Endodermal cell (in vitro differentiated cells): ENCODE data around the gene ZNF853. TPM values are rescaled to one million over a fixed set of nuclear protein-coding genes. Genes with fewer than 3 reads are reported as not detected.

ENCODE experiments used
- DNase-seq: peaks from one replicate; pipeline ENCODE4 v3.0.0-alpha.2; 2017
- H3K27ac ChIP-seq: 2 replicates; pipeline ENCODE4 v1.5.1; 2013; ENCODE audit warnings: mild to moderate bottlenecking, low read depth, low read length, moderate library complexity
- H3K27me3 ChIP-seq: 2 replicates; pipeline ENCODE4 v1.6.1; 2013; ENCODE audit warnings: mild to moderate bottlenecking, low read length, moderate library complexity; ENCODE audit not compliant: insufficient read depth, control insufficient read depth, poor library complexity, severe bottlenecking
- H3K36me3 ChIP-seq: 2 replicates; pipeline ENCODE4 v1.7.0; 2013; ENCODE audit warnings: mild to moderate bottlenecking, low read length, moderate library complexity; ENCODE audit not compliant: control insufficient read depth, insufficient read depth
- H3K4me1 ChIP-seq: one replicate; pipeline ENCODE4 v1.7.0; 2013; ENCODE audit warnings: low read length; ENCODE audit not compliant: control insufficient read depth, insufficient read depth
- H3K4me3 ChIP-seq: 2 replicates; pipeline ENCODE4 v1.5.1; 2013; ENCODE audit warnings: mild to moderate bottlenecking, low read length, moderate library complexity
- H3K9ac ChIP-seq: 2 replicates; pipeline ENCODE4 v1.6.1; 2013; ENCODE audit warnings: mild to moderate bottlenecking, low read length, moderate library complexity; ENCODE audit not compliant: poor library complexity, severe bottlenecking; ENCODE audit errors: extremely low read depth
- H3K9me3 ChIP-seq: 2 replicates; pipeline ENCODE4 v1.6.1; 2013; ENCODE audit warnings: mild to moderate bottlenecking, low read length, moderate library complexity; ENCODE audit not compliant: control insufficient read depth
- H3K27ac Mint-ChIP-seq: 2 replicates; pipeline ENCODE4 v1.8.0; 2020; ENCODE audit warnings: mixed read lengths
- H3K27me3 Mint-ChIP-seq: 2 replicates; pipeline ENCODE4 v1.8.0; 2021; ENCODE audit warnings: mild to moderate bottlenecking, mixed read lengths; ENCODE audit not compliant: insufficient read depth
- H3K36me3 Mint-ChIP-seq: 2 replicates; pipeline ENCODE4 v1.8.0; 2020; ENCODE audit warnings: low read depth, mixed read lengths
- H3K4me1 Mint-ChIP-seq: 2 replicates; pipeline ENCODE4 v1.8.0; 2020; ENCODE audit warnings: mixed read lengths
- H3K4me3 Mint-ChIP-seq: 2 replicates; pipeline ENCODE4 v1.8.0; 2020; ENCODE audit warnings: mild to moderate bottlenecking, moderate library complexity, mixed read lengths
- H3K9me3 Mint-ChIP-seq: 2 replicates; pipeline ENCODE4 v1.8.0; 2020; ENCODE audit warnings: mild to moderate bottlenecking, mixed read lengths
- WGBS, 2 experiments: methylation state at CpG; one replicate each; pipeline versions ENCODE4 v1.1.5 to v1.1.7; 2013; ENCODE audit warnings: missing lambda C conversion rate in 2 of 2, mixed read lengths in 1 of 2; ENCODE audit not compliant: insufficient coverage in 1 of 2, insufficient read length in 1 of 2; 5-methylcytosine and 5-hydroxymethylcytosine counted together
- total RNA-seq, 2 donors: library from RNA; stranded (reverse); fragmentation: NEBNext Ultra II Directional in 1 of 2; extraction: Animal tissue kit (Norgen Biotek cat#: 25700) in 1 of 2; gene quantifications; 2 replicates in 1 of 2; 3 replicates in 1 of 2; pipeline ENCODE4 v1.2.1, GENCODE V29; 2021
- TF ChIP-seq, protein P1 (sequence below): fragments of 200-600 bp; sonication (generic); conservative IDR thresholded peaks from 2 replicates; pipeline ENCODE4 v1.5.0; 2021; ENCODE audit warnings: antibody characterized with exemption, mild to moderate bottlenecking

The ZNF853 gene
- total RNA-seq, 2 donors from 2014 or later: 14.2 to 17.2 TPM

DNA sequence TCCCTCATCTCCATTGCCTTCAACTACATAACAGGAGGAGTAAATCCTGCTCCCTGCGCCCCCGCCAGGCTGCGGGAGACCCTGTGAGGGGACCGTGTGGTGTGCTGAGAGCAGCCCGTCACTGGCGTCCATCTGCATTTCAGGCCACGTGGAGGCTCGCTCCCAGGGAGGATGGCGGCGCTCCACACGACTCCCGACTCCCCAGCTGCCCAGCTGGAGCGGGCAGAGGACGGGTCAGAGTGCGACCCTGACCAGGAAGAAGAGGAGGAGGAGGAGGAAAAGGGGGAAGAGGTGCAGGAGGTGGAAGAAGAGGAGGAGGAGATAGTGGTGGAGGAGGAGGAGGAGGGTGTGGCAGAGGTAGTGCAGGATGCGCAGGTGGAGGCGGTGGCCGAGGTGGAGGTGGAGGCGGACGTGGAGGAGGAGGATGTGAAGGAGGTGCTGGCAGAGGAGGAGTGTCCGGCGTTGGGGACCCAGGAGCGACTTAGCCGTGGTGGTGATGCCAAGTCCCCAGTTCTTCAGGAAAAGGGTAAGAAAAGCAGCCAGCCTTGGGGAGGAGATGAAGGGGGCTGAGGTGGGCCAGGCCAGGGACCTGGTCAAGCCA, 26.9 kb downstream of the ZNF853 start:
- Histone ChIP-seq H3K27me3 (no peaks in the 10 kb centered on the region), H3K9me3 (no peaks in the 10 kb centered on the region), H3K4me1 (no peaks in the 10 kb centered on the region), H3K4me3 (no peak overlapping the region), H3K9ac (no peak overlapping the region), H3K27ac (no peak overlapping the region), H3K36me3 (peaks cover 12% of the 10 kb centered on the region)
- no peaks in the 10 kb centered on the region for H3K27me3 Mint-ChIP-seq
- H3K4me3 Mint-ChIP-seq: no peak overlapping the region
- no peaks in the 10 kb centered on the region for H3K9me3 Mint-ChIP-seq
- WGBS, 2 experiments: 96 to 97% methylated on average over 18 to 24 of the region's 24 CpGs
- H3K27ac Mint-ChIP-seq: no peak overlapping the region
- no peak for DNase-seq
- peaks cover 12% of the 10 kb centered on the region for H3K4me1 Mint-ChIP-seq
- H3K36me3 Mint-ChIP-seq: peaks cover 48% of the 10 kb centered on the region
- TF ChIP-seq, protein P1, sequence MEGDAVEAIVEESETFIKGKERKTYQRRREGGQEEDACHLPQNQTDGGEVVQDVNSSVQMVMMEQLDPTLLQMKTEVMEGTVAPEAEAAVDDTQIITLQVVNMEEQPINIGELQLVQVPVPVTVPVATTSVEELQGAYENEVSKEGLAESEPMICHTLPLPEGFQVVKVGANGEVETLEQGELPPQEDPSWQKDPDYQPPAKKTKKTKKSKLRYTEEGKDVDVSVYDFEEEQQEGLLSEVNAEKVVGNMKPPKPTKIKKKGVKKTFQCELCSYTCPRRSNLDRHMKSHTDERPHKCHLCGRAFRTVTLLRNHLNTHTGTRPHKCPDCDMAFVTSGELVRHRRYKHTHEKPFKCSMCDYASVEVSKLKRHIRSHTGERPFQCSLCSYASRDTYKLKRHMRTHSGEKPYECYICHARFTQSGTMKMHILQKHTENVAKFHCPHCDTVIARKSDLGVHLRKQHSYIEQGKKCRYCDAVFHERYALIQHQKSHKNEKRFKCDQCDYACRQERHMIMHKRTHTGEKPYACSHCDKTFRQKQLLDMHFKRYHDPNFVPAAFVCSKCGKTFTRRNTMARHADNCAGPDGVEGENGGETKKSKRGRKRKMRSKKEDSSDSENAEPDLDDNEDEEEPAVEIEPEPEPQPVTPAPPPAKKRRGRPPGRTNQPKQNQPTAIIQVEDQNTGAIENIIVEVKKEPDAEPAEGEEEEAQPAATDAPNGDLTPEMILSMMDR: no peak

DNA sequence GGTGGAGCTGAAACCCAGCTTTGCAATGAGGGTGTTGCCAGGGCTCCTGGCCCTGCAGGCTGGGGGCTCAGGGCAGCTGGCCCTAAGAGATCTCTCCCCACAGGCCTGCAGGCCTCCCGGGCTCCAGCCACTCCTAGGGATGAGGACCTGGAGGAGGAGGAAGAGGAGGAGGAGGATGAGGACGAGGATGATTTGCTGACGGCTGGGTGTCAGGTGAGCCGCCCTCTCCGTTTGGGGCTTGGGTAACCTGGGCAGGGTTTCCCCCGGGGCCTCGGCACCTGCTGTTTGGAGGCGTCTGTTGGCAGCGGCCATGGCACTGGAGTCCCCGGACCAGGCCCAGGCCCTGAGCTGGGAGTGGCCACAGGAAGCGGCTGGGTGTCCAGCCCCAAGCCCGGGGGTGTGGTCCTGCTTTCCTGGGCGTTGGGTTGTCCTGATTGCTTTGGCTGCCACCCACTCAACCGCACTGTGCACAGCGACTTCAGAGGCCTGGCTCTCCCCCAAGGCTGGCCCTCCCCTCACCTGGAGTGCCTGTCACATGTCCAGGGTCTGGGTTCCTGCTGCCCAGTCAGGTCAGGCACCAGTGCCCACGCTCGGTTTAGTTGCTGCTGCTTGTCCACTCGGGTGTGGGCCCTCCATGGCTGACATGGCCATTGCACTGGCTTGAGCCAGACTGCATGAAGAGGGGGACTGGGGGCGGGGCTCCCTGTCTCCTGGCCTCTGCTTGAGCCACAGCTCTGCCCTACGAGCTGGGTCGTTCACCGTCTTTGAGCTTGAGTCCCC, 27.6 kb downstream of the ZNF853 start:
- TF ChIP-seq, protein P1: no peak
- peaks cover 9% of the 10 kb centered on the region for H3K4me1 Mint-ChIP-seq
- WGBS, 2 experiments: 92 to 93% methylated on average over 16 to 22 of the region's 22 CpGs

DNA sequence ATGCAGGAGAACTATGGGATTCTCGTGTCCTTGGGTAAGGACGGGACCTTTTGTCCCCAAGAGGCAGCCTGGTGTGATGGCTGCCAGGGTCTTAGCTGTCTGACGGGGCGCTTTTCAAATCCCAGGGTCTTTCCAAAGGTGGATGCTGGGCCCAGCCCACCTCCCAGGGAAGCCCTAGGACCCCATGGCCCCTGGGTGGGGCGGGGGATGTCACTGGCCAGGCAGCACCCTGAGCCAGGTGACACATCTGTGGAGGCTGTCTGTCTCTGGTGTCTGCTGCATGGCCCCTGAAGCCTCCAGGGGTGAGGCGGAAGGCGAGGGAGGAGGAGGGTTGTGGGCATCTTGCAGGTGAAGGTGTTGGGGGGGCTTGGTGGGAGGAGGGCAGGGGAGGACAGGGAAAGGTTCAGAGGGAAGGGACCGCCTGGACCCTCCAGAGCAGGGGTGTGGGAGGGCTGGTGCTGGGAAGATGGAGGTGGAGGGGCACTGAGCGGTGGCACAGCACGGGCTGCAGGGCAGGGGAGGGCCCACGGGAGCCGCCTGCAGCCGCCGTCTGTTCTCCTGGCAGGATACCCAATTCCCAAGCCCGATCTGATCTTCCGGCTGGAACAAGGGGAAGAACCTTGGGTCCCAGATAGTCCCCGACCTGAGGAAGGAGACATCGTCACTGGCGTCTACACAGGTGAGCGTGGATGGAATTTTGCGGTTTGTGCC, 28.7 kb downstream of the ZNF853 start:
- Histone ChIP-seq H3K4me1 (no peaks in the 10 kb centered on the region), H3K27ac (no peak overlapping the region), H3K9ac (no peak overlapping the region), H3K4me3 (no peak overlapping the region), H3K27me3 (no peaks in the 10 kb centered on the region), H3K36me3 (peaks cover 21% of the 10 kb centered on the region), H3K9me3 (no peaks in the 10 kb centered on the region)
- 93 to 98% methylated on average over 16 to 21 of the region's 21 CpGs for WGBS, 2 experiments
- no peaks in the 10 kb centered on the region for H3K9me3 Mint-ChIP-seq
- no peak overlapping the region for H3K4me3 Mint-ChIP-seq
- H3K36me3 Mint-ChIP-seq: peaks cover 48% of the 10 kb centered on the region
- TF ChIP-seq, protein P1: no peak
- DNase-seq: no peak
- no peaks in the 10 kb centered on the region for H3K27me3 Mint-ChIP-seq
- peaks cover 9% of the 10 kb centered on the region for H3K4me1 Mint-ChIP-seq
- H3K27ac Mint-ChIP-seq: no peak overlapping the region

More for the DNA sequence above, 27.6 kb downstream of the ZNF853 start:
- Histone ChIP-seq H3K27me3 (no peaks in the 10 kb centered on the region), H3K9ac (no peak overlapping the region), H3K9me3 (no peaks in the 10 kb centered on the region), H3K36me3 (peaks cover 13% of the 10 kb centered on the region), H3K4me1 (no peaks in the 10 kb centered on the region), H3K4me3 (no peak overlapping the region), H3K27ac (no peak overlapping the region)
- no peak overlapping the region for H3K4me3 Mint-ChIP-seq
- H3K27ac Mint-ChIP-seq: no peak overlapping the region
- H3K36me3 Mint-ChIP-seq: peaks cover 48% of the 10 kb centered on the region
- no peaks in the 10 kb centered on the region for H3K9me3 Mint-ChIP-seq
- DNase-seq: no peak
- H3K27me3 Mint-ChIP-seq: no peaks in the 10 kb centered on the region
